IPS DF 6.9 (cell line): ENCODE measurements around the gene SEPTIN12.

ENCODE experiments used
- DNase-seq: peaks from one replicate; pipeline ENCODE4 v3.0.0-alpha.2; 2013; ENCODE audit warnings: low read depth, low spot score
- H3K27ac ChIP-seq: one replicate; pipeline ENCODE4 v1.5.1; 2013; ENCODE audit warnings: low read length, control low read depth
- H3K27me3 ChIP-seq: 2 replicates; pipeline ENCODE4 v1.6.1; 2013; ENCODE audit warnings: mild to moderate bottlenecking, low read length; ENCODE audit not compliant: control insufficient read depth, insufficient read depth
- H3K36me3 ChIP-seq: 2 replicates; pipeline ENCODE4 v1.6.1; 2013; ENCODE audit warnings: low read length; ENCODE audit not compliant: control insufficient read depth, insufficient read depth
- H3K4me1 ChIP-seq: 2 replicates; pipeline ENCODE4 v1.6.1; 2013; ENCODE audit warnings: low read length; ENCODE audit not compliant: control insufficient read depth, insufficient read depth
- H3K4me3 ChIP-seq: 2 replicates; pipeline ENCODE4 v1.5.1; 2013; ENCODE audit warnings: mild to moderate bottlenecking, low read length
- H3K9me3 ChIP-seq: 2 replicates; pipeline ENCODE4 v1.6.1; 2013; ENCODE audit warnings: low read length, inconsistent platforms; ENCODE audit not compliant: control insufficient read depth, insufficient read depth
- WGBS: extraction: QIAGEN DNeasy Blood & Tissue Kit; methylation state at CpG from one replicate; pipeline ENCODE4 v1.1.7; 2013; ENCODE audit warnings: mixed read lengths, missing lambda C conversion rate; ENCODE audit not compliant: insufficient read length, insufficient coverage; 5-methylcytosine and 5-hydroxymethylcytosine counted together

SEPTIN12 gene

GRCh38 chr16:4768549-4769305 lies 19.4 kb downstream of the SEPTIN12 start:
- peak; percentile 85 for DNase-seq
- no CpG with 5 or more reads among the region's 48 CpGs for WGBS
- peak overlapping the region; percentile 53; the same call in 1 of the 2 replicates for H3K4me3 ChIP-seq

GRCh38 chr16:4767872-4768548 lies 20.1 kb downstream of the SEPTIN12 start:
- H3K27ac ChIP-seq, result no peak overlapping the region
- H3K36me3 ChIP-seq, result peaks cover 3% of the 10 kb centered on the region; the same call in 1 of the 2 replicates
- H3K4me3 ChIP-seq, result peak overlapping the region; percentile 29; the same call in 1 of the 2 replicates
- no peaks in the 10 kb centered on the region for H3K9me3 ChIP-seq
- no peak for DNase-seq
- H3K4me1 ChIP-seq, result no peaks in the 10 kb centered on the region
- H3K27me3 ChIP-seq, result no peaks in the 10 kb centered on the region
- WGBS, result no CpG with 5 or more reads among the region's 17 CpGs

More at GRCh38 chr16:4768549-4769305, 19.4 kb downstream of the SEPTIN12 start:
- H3K9me3 ChIP-seq, result no peaks in the 10 kb centered on the region
- no peak overlapping the region for H3K27ac ChIP-seq
- H3K27me3 ChIP-seq, result no peaks in the 10 kb centered on the region
- no peaks in the 10 kb centered on the region for H3K4me1 ChIP-seq
- H3K36me3 ChIP-seq, result peaks cover under 1% of the 10 kb centered on the region; the same call in 1 of the 2 replicates

- H3K4me1 ChIP-seq, result no peaks in the 10 kb centered on the region
- H3K27ac ChIP-seq, result no peak within 1 kb of the TSS
- no peaks in the 10 kb centered on the region for H3K9me3 ChIP-seq
- DNase-seq, result peak; percentile 97
- WGBS, result no CpG with 5 or more reads among the region's 72 CpGs
- no peaks in the 10 kb centered on the region for H3K27me3 ChIP-seq
- H3K4me3 ChIP-seq, result peak within 1 kb of the TSS; percentile 87
- peaks cover 7% of the 10 kb centered on the region for H3K36me3 ChIP-seq
These were observed 21.1 kb downstream of the SEPTIN12 start, which contains the start of gene ZNF500 for GRCh38 chr16:4766875-4767628. TSS of gene ZNF500 (minus strand) at chr16:4767162. CDS start at chr16:4765978, 1,184 bp downstream.

- WGBS, result no CpG with 5 or more reads among the region's 26 CpGs
- H3K36me3 ChIP-seq, result peaks cover 8% of the 10 kb centered on the region
- H3K27ac ChIP-seq, result no peak overlapping the region
- H3K4me1 ChIP-seq, result no peaks in the 10 kb centered on the region
- no peaks in the 10 kb centered on the region for H3K27me3 ChIP-seq
- peak overlapping the region; percentile 87; the same call in 1 of the 2 replicates for H3K4me3 ChIP-seq
- H3K9me3 ChIP-seq, result no peaks in the 10 kb centered on the region
- DNase-seq, result no peak
These were observed 22.4 kb downstream of the SEPTIN12 start for GRCh38 chr16:4765511-4766474.

- WGBS, result no CpG with 5 or more reads among the region's 7 CpGs
- Histone ChIP-seq H3K36me3 (peaks cover 17% of the 10 kb centered on the region), H3K27ac (no peak overlapping the region), H3K9me3 (no peaks in the 10 kb centered on the region), H3K4me1 (no peaks in the 10 kb centered on the region; the same call in 1 of the 2 replicates), H3K27me3 (no peaks in the 10 kb centered on the region), H3K4me3 (no peak overlapping the region)
- no peak for DNase-seq
These were observed 24.4 kb downstream of the SEPTIN12 start for GRCh38 chr16:4763791-4764190.

GRCh38 chr16:4762205-4762604 lies 25.9 kb downstream of the SEPTIN12 start:
- DNase-seq, result no peak
- Histone ChIP-seq H3K27ac (no peak overlapping the region), H3K4me3 (no peak overlapping the region), H3K27me3 (no peaks in the 10 kb centered on the region), H3K4me1 (no peaks in the 10 kb centered on the region; the same call in 1 of the 2 replicates), H3K9me3 (no peaks in the 10 kb centered on the region), H3K36me3 (peaks cover 22% of the 10 kb centered on the region)
- no CpG with 5 or more reads among the region's 9 CpGs for WGBS

GRCh38 chr16:4760221-4760910 lies 27.8 kb downstream of the SEPTIN12 start:
- Histone ChIP-seq H3K27me3 (no peaks in the 10 kb centered on the region), H3K4me1 (no peaks in the 10 kb centered on the region; the same call in 1 of the 2 replicates), H3K36me3 (peaks cover 28% of the 10 kb centered on the region), H3K27ac (no peak overlapping the region), H3K9me3 (no peaks in the 10 kb centered on the region), H3K4me3 (no peak overlapping the region)
- WGBS, result no CpG with 5 or more reads among the region's 23 CpGs
- DNase-seq, result no peak

- H3K4me3 ChIP-seq, result no peak overlapping the region
- no peaks in the 10 kb centered on the region for H3K9me3 ChIP-seq
- DNase-seq, result no peak
- peaks cover 43% of the 10 kb centered on the region for H3K36me3 ChIP-seq
- no peaks in the 10 kb centered on the region for H3K27me3 ChIP-seq
- no peak overlapping the region for H3K27ac ChIP-seq
- no CpG with 5 or more reads among the region's 6 CpGs for WGBS
- no peaks in the 10 kb centered on the region; the same call in 1 of the 2 replicates for H3K4me1 ChIP-seq
These were observed 32.5 kb downstream of the SEPTIN12 start for GRCh38 chr16:4755687-4756086.

GRCh38 chr16:4754865-4755264 lies 33.3 kb downstream of the SEPTIN12 start:
- Histone ChIP-seq H3K27me3 (no peaks in the 10 kb centered on the region), H3K36me3 (peaks cover 35% of the 10 kb centered on the region), H3K27ac (no peak overlapping the region), H3K4me1 (no peaks in the 10 kb centered on the region), H3K9me3 (no peaks in the 10 kb centered on the region), H3K4me3 (no peak overlapping the region)
- no CpG with 5 or more reads among the region's 4 CpGs for WGBS
- DNase-seq, result no peak
